Ovary (tissue), 9 donors: ENCODE results near the gene VPS11. TPM values are rescaled to one million over a fixed set of nuclear protein-coding genes. Genes with fewer than 3 reads are reported as not detected.
A peak's percentile ranks its signal among the peaks of the same experiment; 100 is the strongest.

Experiments
- DNase-seq, 5 donors: peaks; one replicate each; pipeline ENCODE4 v3.0.0-alpha.2; 2019 to 2020
- H3K27ac ChIP-seq, 2 donors: fragments of 200-600 bp; one replicate each; pipeline versions ENCODE4 v1.5.1 to v1.8.0; 2019 to 2022
- H3K27me3 ChIP-seq: fragments of 200-600 bp; one replicate; pipeline ENCODE4 v1.8.0; 2022
- H3K36me3 ChIP-seq: fragments of 200-600 bp; sonication (generic); one replicate; pipeline ENCODE4 v1.5.1; 2019
- H3K4me1 ChIP-seq: one replicate; pipeline ENCODE4 v1.8.1; 2013; ENCODE audit warnings: mild to moderate bottlenecking, moderate library complexity; ENCODE audit not compliant: insufficient read depth
- H3K4me3 ChIP-seq: fragments of 200-600 bp; sonication (generic); one replicate; pipeline ENCODE4 v1.5.1; 2017
- H3K9me3 ChIP-seq, 2 donors: fragments of 200-600 bp in 1 of 2; sonication (generic) in 1 of 2; one replicate each; pipeline versions ENCODE4 v1.5.1 to v1.8.1; 2013 to 2019; ENCODE audit warnings: mild to moderate bottlenecking in 1 of 2, moderate library complexity in 1 of 2
- EP300 ChIP-seq: sonication (generic); formaldehyde crosslinking; IDR thresholded peaks from one replicate; pipeline ENCODE4 v1.6.1; 2017; ENCODE audit warnings: antibody characterized with exemption
- POLR2A ChIP-seq: fragments of 450-650 bp; IDR thresholded peaks from one replicate; pipeline ENCODE4 v1.6.1; 2017; ENCODE audit warnings: antibody characterized with exemption, mild to moderate bottlenecking, moderate library complexity
- WGBS, 3 donors: extraction: QIAGEN DNeasy Blood & Tissue Kit in 1 of 3; methylation state at CpG; one replicate each; pipeline versions ENCODE4 v1.1.5 to v1.1.7; 2013 to 2017; 5-methylcytosine and 5-hydroxymethylcytosine counted together
- intact Hi-C, 4 donors: fragments of 100-400 bp; cut with DNase I; formaldehyde crosslinking; loops; one replicate each; pipeline versions ENCODE4 v1.11.0 to v1.15.1; 2022 to 2023
- polyA plus RNA-seq, 2 donors: library from polyadenylated mRNA; stranded (reverse); fragments of 200-250 nt in 1 of 2; fragments of 350-450 nt in 1 of 2; fragmentation: Illumina TruSeq in 1 of 2; extraction: RNeasy Lipid Tissue Mini Kit (QIAGEN cat#74804) in 1 of 2; gene quantifications; one replicate each; pipeline ENCODE4 v1.2.3, GENCODE V29; 2013 to 2014
- total RNA-seq, 7 donors: library from RNA; depleted of rRNA in 2 of 7; stranded (reverse); fragments of >200 nt in 2 of 7; fragmentation: NEBNext Ultra II Directional in 3 of 7; extraction: Animal tissue kit (Norgen Biotek cat#: 25700) in 3 of 7; gene quantifications; one replicate each; pipeline versions ENCODE4 v1.1.0 to v1.2.4, GENCODE V29; 2016 to 2023
- TF ChIP-seq, protein P1 (sequence below), 3 donors: fragments of 450-650 bp in 2 of 3; fragments of 200-600 bp in 1 of 3; IDR thresholded peaks; one replicate each; pipeline versions ENCODE4 v1.5.1 to v1.8.0; 2016 to 2022; ENCODE audit warnings: antibody characterized with exemption in 3 of 3, mild to moderate bottlenecking in 1 of 3
- donor health status: DM: no; HTN: no; CAD: no; lungs with moderate emphysema.
- donor health status: DM: no; HTN: no; CAD: no.
- donor health status: Bipolar disorder and iron deficiency.
- donor health status: DM: yes; HTN: yes; CAD: no.
- donor health status: DM: no; HTN: no; CAD: no.
- donor health status: DM: yes; HTN: yes; CAD: no.

Gene VPS11
- total and polyA plus RNA-seq, 9 donors = 24.3 to 47.8 (median 35.8) TPM

DNA sequence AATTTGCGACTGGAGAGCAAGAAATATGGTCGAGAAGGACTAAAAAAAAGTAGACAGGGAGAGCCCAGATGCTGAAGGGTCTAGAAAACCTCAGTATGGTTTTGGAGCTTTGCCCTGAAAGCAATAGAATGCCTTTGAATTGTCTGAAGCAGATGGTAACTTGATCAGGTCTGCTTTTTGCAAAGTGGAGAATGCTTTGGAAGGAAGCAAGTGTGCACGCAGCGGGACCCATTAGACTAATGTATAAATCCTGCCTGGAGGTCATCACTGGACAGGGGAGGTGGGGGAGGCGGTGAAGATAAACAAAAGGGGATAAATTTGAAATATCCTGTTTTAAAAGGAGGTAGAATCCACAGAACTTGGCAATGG lies 53.0 kb downstream of the VPS11 start:
- TF ChIP-seq POLR2A (no peak), EP300 (no peak)
- TF ChIP-seq, protein P1, sequence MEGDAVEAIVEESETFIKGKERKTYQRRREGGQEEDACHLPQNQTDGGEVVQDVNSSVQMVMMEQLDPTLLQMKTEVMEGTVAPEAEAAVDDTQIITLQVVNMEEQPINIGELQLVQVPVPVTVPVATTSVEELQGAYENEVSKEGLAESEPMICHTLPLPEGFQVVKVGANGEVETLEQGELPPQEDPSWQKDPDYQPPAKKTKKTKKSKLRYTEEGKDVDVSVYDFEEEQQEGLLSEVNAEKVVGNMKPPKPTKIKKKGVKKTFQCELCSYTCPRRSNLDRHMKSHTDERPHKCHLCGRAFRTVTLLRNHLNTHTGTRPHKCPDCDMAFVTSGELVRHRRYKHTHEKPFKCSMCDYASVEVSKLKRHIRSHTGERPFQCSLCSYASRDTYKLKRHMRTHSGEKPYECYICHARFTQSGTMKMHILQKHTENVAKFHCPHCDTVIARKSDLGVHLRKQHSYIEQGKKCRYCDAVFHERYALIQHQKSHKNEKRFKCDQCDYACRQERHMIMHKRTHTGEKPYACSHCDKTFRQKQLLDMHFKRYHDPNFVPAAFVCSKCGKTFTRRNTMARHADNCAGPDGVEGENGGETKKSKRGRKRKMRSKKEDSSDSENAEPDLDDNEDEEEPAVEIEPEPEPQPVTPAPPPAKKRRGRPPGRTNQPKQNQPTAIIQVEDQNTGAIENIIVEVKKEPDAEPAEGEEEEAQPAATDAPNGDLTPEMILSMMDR (IDR thresholded peaks at IDR 0.05) = no peak
- Histone ChIP-seq H3K4me3 (peak overlapping the region; percentile 47), H3K4me1 (peaks cover 10% of the 10 kb centered on the region), H3K36me3 (no peaks in the 10 kb centered on the region), H3K27ac (peak overlapping the region; percentile 28 to 79), H3K9me3 (no peaks in the 10 kb centered on the region), H3K27me3 (no peaks in the 10 kb centered on the region)
- DNase-seq = no peak
- 7 to 15% (median 11%) methylated on average over 5 of the region's 5 CpGs for WGBS, 3 donors
- intact Hi-C loops = no loop called here

DNA sequence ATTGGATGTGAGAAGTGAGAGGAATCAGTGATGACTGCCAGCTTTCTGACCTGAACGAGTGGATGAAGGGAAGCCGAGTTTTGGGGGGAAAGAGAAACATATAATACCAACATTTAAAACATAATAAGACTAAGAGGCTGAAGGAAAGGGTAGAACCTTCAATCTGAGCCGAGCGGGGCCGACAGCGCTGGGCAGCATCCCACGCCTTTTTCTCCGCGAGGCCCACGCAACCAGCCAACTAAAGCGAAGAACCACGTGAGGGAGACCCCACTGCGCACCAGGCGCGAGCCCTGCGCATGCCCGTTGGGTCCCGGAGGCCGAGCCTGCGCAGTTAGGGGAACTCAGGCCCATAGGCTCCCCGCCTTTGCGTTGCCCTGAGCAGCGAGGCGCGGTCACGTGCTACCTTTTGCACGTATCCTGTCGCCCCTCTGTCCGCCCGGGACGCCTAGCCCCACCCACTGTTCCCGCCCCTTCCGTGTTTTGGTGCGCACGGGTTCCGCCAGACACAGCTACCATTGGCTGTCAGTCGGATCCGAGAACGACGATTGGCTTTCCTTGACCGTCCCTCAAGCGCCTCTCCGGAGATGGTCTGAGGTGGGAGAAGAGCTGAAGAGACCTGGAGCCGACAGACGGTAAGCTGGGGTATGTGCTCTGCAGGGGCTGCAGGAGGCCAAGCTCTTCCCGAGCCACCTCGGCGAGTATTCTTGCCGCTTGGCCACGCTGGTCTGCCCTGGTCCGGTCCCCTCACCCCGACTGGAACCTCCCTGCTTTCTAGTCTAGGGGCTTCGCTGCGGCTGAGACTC lies 53.6 kb downstream of the VPS11 start, which contains the start of gene HINFP:
Gene HINFP, plus strand, starts transcription at position 573 of the 803 bp plus-strand sequence. CDS start 5,365 bp downstream, outside the sequence.
- Histone ChIP-seq H3K36me3 (no peaks in the 10 kb centered on the region), H3K27ac (peak within 1 kb of the TSS; percentile 28 to 79), H3K4me3 (peak within 1 kb of the TSS; percentile 96), H3K27me3 (no peaks in the 10 kb centered on the region), H3K9me3 (no peaks in the 10 kb centered on the region), H3K4me1 (peaks cover 10% of the 10 kb centered on the region)
- TF ChIP-seq EP300 (no peak), POLR2A (peak; percentile 69)
- WGBS, 3 donors = 0 to 1% (median 1%) methylated on average over 39 to 54 of the region's 54 CpGs
- DNase-seq = peak; percentile 99 to 100 (median 100)
- intact Hi-C loops = no loop called here

DNA sequence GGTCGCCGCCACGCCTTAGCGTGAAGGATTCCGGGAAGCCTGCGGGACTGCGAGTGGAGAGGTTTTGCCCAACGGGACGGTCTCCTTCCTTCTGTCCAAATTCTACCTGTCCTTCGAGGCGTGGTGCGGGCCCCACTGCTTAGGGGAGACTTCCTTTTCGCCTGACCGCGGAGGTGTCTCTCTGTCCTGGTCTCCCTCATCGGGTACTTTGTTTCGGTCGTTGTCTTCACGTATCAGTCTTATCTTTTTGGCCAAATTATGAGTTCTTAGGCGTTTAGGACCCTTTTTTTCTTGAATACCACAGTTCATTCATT lies 54.1 kb downstream of the VPS11 start:
- 1 to 2% (median 1%) methylated on average over 20 of the region's 20 CpGs for WGBS, 3 donors
- Histone ChIP-seq H3K9me3 (no peaks in the 10 kb centered on the region), H3K4me1 (peaks cover 10% of the 10 kb centered on the region), H3K36me3 (no peaks in the 10 kb centered on the region), H3K4me3 (peak overlapping the region; percentile 96), H3K27ac (peak overlapping the region in 1 of 2 donors; percentile 68), H3K27me3 (no peaks in the 10 kb centered on the region)
- TF ChIP-seq POLR2A = no peak
- TF ChIP-seq, protein P1 (IDR thresholded peaks at IDR 0.05) = no peak
- no peak for TF ChIP-seq EP300
- DNase-seq = no peak
- intact Hi-C loops = no loop called here

DNA sequence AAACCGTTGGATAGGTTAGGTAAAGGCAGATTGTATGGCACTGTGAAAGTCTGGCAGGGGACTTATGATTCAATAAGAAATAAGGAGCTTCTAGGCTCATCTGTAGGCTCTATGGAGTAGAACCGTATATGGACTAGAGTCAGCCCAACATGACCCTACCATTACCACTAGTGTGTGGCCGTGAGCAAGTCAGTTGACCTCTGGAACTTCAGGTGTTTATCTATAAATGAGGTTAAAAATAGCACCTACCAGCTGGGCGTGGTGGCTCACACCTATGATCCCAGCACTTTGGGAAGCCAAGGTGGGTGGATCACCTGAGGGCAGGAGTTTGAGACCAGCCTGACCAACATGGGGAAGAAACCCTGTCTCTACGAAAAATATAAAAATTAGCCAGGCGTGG lies 58.2 kb downstream of the VPS11 start:
- DNase-seq = no peak
- H3K9me3 ChIP-seq = no peaks in the 10 kb centered on the region
- H3K27me3 ChIP-seq = no peaks in the 10 kb centered on the region
- no peaks in the 10 kb centered on the region for H3K36me3 ChIP-seq
- peaks cover 8% of the 10 kb centered on the region for H3K4me1 ChIP-seq
- 88 to 90% (median 88%) methylated on average over 6 of the region's 6 CpGs for WGBS, 3 donors
- H3K4me3 ChIP-seq = no peak overlapping the region
- H3K27ac ChIP-seq = no peak overlapping the region
- intact Hi-C loops = no loop called here
- TF ChIP-seq, protein P1 (IDR thresholded peaks at IDR 0.05) = no peak
- no peak for TF ChIP-seq POLR2A
- no peak for TF ChIP-seq EP300

DNA sequence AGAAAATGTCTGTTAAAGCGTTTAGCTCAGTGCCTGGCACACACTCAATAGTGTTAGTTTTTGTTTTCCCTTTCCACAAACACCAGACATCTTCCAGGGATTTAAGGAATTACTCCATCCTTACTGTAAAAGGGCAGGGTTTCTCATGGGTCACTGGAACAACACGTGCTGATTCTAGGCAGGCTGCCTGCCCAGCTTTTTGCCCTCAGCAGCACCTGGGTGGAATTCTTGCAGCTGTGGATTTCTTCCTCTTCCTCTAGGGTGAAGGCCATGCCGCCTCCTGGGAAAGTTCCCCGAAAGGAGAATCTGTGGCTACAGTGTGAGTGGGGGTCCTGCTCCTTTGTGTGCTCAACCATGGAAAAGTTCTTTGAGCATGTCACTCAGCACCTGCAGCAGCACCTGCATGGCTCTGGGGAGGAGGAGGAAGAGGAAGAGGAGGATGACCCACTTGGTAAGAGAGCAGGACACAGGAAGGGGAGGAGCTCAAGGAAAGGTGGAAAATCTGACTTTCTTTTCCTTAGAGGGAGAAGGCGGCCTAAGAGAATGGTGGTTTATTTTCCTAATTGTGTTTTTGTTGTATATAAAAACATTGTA lies 59.2 kb downstream of the VPS11 start:
- TF ChIP-seq, protein P1 (IDR thresholded peaks at IDR 0.05) = no peak
- TF ChIP-seq EP300 (no peak), POLR2A (no peak)
- peaks cover 8% of the 10 kb centered on the region for H3K4me1 ChIP-seq
- H3K27ac ChIP-seq = no peak overlapping the region
- H3K4me3 ChIP-seq = no peak overlapping the region
- H3K36me3 ChIP-seq = no peaks in the 10 kb centered on the region
- H3K9me3 ChIP-seq = no peaks in the 10 kb centered on the region
- 30 to 47% (median 30%) methylated on average over 5 of the region's 5 CpGs for WGBS, 3 donors
- DNase-seq = peak in 1 of 5 donors; percentile 55
- H3K27me3 ChIP-seq = no peaks in the 10 kb centered on the region
- intact Hi-C loops = no loop called here
